HG02610 (cell line): ENCODE measurements around the gene HINT1.

ENCODE experiments used
- ATAC-seq: cut with Tn5 transposase; IDR thresholded peaks from one replicate; pipeline ENCODE4 v1.9.1; 2021; ENCODE audit warnings: mild to moderate bottlenecking, moderate library complexity; ENCODE audit not compliant: unreplicated experiment

Gene HINT1

DNA sequence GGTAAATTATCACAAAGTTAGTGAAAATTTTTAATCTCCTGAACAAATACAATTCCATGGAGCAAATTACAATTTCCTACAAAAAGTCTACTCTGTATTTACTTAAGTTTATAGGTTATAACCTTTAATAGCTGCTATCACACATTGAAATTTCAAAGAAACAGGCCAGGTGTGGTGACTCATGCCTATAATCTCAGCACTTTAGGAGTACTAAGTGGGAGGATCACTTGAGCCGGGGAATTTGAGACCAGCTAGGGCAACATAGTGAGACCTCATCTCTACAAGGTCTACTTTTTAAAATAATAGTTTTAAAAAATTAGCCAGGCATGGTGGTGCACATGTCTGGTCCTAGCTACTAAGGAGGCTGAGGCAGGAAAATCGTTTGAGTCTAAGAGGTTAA, 50.3 kb downstream of the HINT1 start:
- no peak for ATAC-seq

DNA sequence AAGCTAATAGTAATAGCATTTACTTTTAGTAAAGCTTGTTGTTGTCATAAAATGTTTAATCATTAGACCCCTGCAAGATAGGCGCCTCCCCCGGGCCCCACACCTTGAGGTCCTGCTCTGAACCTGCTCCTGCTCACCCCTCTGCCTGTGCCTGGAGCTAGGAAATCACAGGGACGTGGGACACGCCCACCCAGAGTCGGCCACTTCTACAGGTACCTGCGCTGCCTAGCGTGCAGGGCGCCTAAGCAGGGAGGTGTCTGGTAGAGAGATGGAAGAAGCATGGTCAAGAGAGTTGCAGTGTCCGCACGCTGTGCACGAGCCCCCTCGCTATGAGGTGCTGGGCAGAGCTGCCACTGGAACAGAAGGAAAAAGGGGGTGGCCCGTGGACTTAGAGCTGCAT, 52.6 kb downstream of the HINT1 start:
- no peak for ATAC-seq

DNA sequence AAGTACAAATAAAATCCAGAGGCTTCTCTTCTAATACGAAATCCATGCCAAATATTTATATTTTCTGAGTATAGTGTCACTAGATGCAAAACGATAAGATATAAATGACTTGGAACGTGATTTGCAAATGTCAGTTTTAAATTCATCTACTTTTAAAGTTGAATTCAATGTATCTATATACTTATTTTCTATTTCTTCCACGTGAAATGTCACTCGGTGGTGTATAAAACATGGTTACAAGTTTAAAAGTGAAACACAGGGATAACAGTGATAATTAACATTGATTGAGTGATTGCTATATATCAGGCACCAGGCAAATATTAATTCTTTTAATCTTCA, 54.8 kb downstream of the HINT1 start:
- ATAC-seq: no peak

DNA sequence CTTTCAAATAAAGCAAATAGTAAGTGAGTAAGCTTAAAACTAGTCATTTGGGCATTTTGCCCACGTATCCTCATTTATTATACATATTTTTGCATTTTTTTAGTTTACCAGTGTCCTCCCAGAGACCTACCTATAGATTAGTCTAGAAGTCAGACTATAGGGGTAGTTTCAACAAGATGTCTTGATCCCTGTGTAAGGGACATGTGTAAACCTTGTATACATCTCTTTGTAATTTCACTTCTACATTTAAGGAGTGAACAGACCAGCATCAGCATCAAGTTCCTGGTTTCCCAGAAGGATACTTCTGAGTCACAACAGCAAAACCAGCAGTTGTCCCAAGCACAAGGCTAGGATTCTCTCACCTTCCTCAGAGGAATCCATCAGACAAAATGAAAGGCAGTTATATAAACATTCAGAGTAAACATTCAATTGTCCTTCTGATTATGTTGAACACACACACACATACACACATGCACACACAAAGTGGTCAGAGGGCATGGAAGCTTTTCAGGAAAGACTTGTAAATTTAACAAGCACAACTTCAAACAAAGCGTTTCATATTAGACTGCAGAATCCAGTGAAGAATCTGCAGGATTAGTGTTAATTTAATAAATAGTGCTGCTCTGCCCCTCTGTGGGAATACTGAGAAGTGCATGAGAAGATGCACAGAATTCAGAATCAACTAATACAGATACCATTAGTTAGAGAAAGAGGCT, 55.4 kb downstream of the HINT1 start:
- ATAC-seq: peak; percentile 78
